Suprapubic skin (tissue), 4 donors: ENCODE measurements around the gene CCT7. TPM values are rescaled to one million over a fixed set of nuclear protein-coding genes. Genes with fewer than 3 reads are reported as not detected.
A peak's percentile ranks its signal among the peaks of the same experiment; 100 is the strongest.

ENCODE experiments used
- DNase-seq, 2 donors: peaks; one replicate each; pipeline ENCODE4 v3.0.0-alpha.2; 2019; ENCODE audit warnings: low spot score in 2 of 2
- H3K27ac ChIP-seq: fragments of 200-600 bp; sonication (generic); one replicate; pipeline ENCODE4 v1.5.1; 2019
- H3K27me3 ChIP-seq: fragments of 200-600 bp; sonication (generic); one replicate; pipeline ENCODE4 v1.5.1; 2019
- H3K36me3 ChIP-seq: fragments of 200-600 bp; sonication (generic); one replicate; pipeline ENCODE4 v1.5.1; 2019
- H3K4me1 ChIP-seq: fragments of 200-600 bp; sonication (generic); one replicate; pipeline ENCODE4 v1.5.1; 2019
- H3K4me3 ChIP-seq: fragments of 200-600 bp; sonication (generic); one replicate; pipeline ENCODE4 v1.5.1; 2019; ENCODE audit warnings: mild to moderate bottlenecking
- H3K9me3 ChIP-seq: fragments of 200-600 bp; sonication (generic); one replicate; pipeline ENCODE4 v1.5.1; 2019
- CTCF ChIP-seq, 2 donors: fragments of 200-600 bp in 1 of 2; fragments of 450-650 bp in 1 of 2; sonication (generic) in 1 of 2; IDR thresholded peaks; one replicate each; pipeline ENCODE4 v1.5.1; 2016 to 2019; ENCODE audit warnings: antibody characterized with exemption in 2 of 2, mild to moderate bottlenecking in 1 of 2, moderate library complexity in 1 of 2
- EP300 ChIP-seq: sonication (generic); formaldehyde crosslinking; IDR thresholded peaks from one replicate; pipeline ENCODE4 v1.6.1; 2017; ENCODE audit warnings: antibody characterized with exemption
- POLR2A ChIP-seq, 2 donors: fragments of 450-650 bp; IDR thresholded peaks; one replicate each; pipeline ENCODE4 v1.6.1; 2017; ENCODE audit warnings: antibody characterized with exemption in 2 of 2, mild to moderate bottlenecking in 2 of 2, moderate library complexity in 2 of 2
- POLR2AphosphoS5 ChIP-seq, 3 donors: sonication (generic); formaldehyde crosslinking; IDR thresholded peaks; one replicate each; pipeline ENCODE4 v1.6.1; 2017; ENCODE audit warnings: antibody characterized with exemption in 3 of 3
- WGBS: methylation state at CpG from one replicate; pipeline ENCODE4 v1.1.5; 2018; 5-methylcytosine and 5-hydroxymethylcytosine counted together
- total RNA-seq, 4 donors: library from RNA; depleted of rRNA; stranded (reverse); fragments of >200 nt; gene quantifications; one replicate each; pipeline ENCODE4 v1.1.0, GENCODE V29; 2016

Gene CCT7
- total RNA-seq, 4 donors from 2014 or later: 99.7 to 175 (median 158) TPM

- WGBS: 79% methylated on average over 3 of the region's 3 CpGs
- H3K36me3 ChIP-seq: peaks cover 80% of the 10 kb centered on the region
These were observed 7.0 kb upstream of the CCT7 start for GRCh38 chr2:73227086-73227485.

GRCh38 chr2:73228631-73229030 is 5.5 kb upstream of the CCT7 start:
- peaks cover 7% of the 10 kb centered on the region for H3K4me1 ChIP-seq
- H3K36me3 ChIP-seq: peaks cover 65% of the 10 kb centered on the region
- H3K4me3 ChIP-seq: no peak overlapping the region
- H3K9me3 ChIP-seq: no peaks in the 10 kb centered on the region
- DNase-seq: no peak
- TF ChIP-seq EP300: no peak
- TF ChIP-seq POLR2A (IDR thresholded peaks at IDR 0.05): no peak
- no peak for TF ChIP-seq POLR2AphosphoS5 (IDR thresholded peaks at IDR 0.05)
- no peak for TF ChIP-seq CTCF (IDR thresholded peaks at IDR 0.05)
- H3K27me3 ChIP-seq: no peaks in the 10 kb centered on the region
- WGBS: 72% methylated on average over 14 of the region's 14 CpGs
- no peak overlapping the region for H3K27ac ChIP-seq

More at GRCh38 chr2:73227086-73227485, 7.0 kb upstream of the CCT7 start:
- DNase-seq: no peak
- Histone ChIP-seq H3K9me3 (no peaks in the 10 kb centered on the region), H3K27me3 (no peaks in the 10 kb centered on the region), H3K4me1 (no peaks in the 10 kb centered on the region), H3K27ac (no peak overlapping the region), H3K4me3 (no peak overlapping the region)
- TF ChIP-seq EP300: no peak
- TF ChIP-seq POLR2A (IDR thresholded peaks at IDR 0.05): no peak
- no peak for TF ChIP-seq POLR2AphosphoS5 (IDR thresholded peaks at IDR 0.05)
- TF ChIP-seq CTCF (IDR thresholded peaks at IDR 0.05): no peak

- Histone ChIP-seq H3K9me3 (no peaks in the 10 kb centered on the region), H3K4me3 (peak overlapping the region; percentile 94), H3K4me1 (peaks cover 32% of the 10 kb centered on the region), H3K27ac (peak overlapping the region; percentile 95), H3K27me3 (no peaks in the 10 kb centered on the region), H3K36me3 (peaks cover 25% of the 10 kb centered on the region)
- peak in 1 of 2 donors; percentile 77 for DNase-seq
- WGBS: 3% methylated on average over 13 of the region's 37 CpGs
- TF ChIP-seq POLR2AphosphoS5 (IDR thresholded peaks at IDR 0.05) (no peak), EP300 (no peak), CTCF (IDR thresholded peaks at IDR 0.05) (no peak), POLR2A (IDR thresholded peaks at IDR 0.05) (no peak)
These were observed 1.5 kb upstream of the CCT7 start for GRCh38 chr2:73232403-73233153.

- TF ChIP-seq CTCF (IDR thresholded peaks at IDR 0.05): no peak
- TF ChIP-seq POLR2AphosphoS5 (IDR thresholded peaks at IDR 0.05): peak in 2 of 3 donors; percentile 19 to 42
- no peak for TF ChIP-seq EP300
- peak in 1 of 2 donors; percentile 32 for TF ChIP-seq POLR2A (IDR thresholded peaks at IDR 0.05)
- Histone ChIP-seq H3K36me3 (peaks cover 18% of the 10 kb centered on the region), H3K27me3 (no peaks in the 10 kb centered on the region), H3K4me3 (peak within 1 kb of the TSS; percentile 94), H3K4me1 (peaks cover 32% of the 10 kb centered on the region), H3K9me3 (no peaks in the 10 kb centered on the region), H3K27ac (peak within 1 kb of the TSS; percentile 95)
- 0% methylated on average over 38 of the region's 67 CpGs for WGBS
- peak; percentile 99 to 100 for DNase-seq
These were observed 765 bp upstream of the CCT7 start, which contains the start of gene PRADC1 for GRCh38 chr2:73233154-73233931. Gene PRADC1 (minus strand): TSS chr2:73233239. CDS start chr2:73233160, 79 bp downstream.
